ENCODE results near the gene PDSS2. TPM values are rescaled to one million over a fixed set of nuclear protein-coding genes. Genes with fewer than 3 reads are reported as not detected.

The PDSS2 gene
- total and polyA plus RNA-seq, 2 of the 4 experiments (the other 2 are of a cell fraction) = 8.6 to 9.2 TPM

DNA sequence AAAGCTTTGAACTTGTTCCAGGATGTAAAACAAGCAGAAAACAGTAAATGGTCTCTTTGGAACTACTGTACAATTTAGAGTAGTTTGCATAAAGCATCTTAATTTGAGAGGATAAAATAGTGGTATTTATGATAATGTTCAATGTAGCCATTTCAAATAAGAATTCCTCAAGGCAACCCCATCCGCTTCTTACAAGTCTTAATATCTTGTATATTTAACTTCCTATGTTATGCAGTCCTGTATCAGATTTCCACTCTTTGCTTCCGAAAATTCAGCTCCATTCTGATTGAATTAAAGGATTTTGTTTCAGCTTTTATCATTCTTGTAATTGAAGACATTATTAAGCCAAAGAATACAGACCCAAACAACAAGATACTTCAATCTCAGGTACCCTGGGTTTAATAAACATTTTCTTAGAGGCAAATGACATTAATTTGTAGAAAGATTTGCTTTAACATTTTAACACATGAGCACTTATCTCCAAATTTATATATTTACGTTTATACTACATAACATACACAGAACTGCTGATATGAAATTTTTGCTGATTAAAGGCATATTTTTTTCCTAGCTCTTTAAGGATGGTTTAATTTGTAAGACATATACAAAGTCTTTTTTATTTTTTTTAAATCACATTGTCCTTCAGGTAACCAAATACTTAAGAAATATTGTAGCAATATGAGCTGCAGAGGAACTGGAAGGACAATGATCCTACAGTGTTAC lies 213.0 kb downstream of the PDSS2 start:
- Histone ChIP-seq H2AK5ac (ENCODE audit: low read depth, low read length) (no peak overlapping the region), H2AK9ac (replicated peaks; ENCODE audit: low read depth, low read length, poor library complexity) (no peak overlapping the region), H4K20me1 (ENCODE audit: insufficient read depth, low read length) (no peaks in the 10 kb centered on the region), H3K4me1 (ENCODE audit: control insufficient read depth, insufficient read depth, low read length) (no peaks in the 10 kb centered on the region), H4K5ac (ENCODE audit: low read depth, low read length) (no peak overlapping the region), H3K9me1 (ENCODE audit: insufficient read depth, low read length) (no peaks in the 10 kb centered on the region), H3K4ac (ENCODE audit: low read depth, low read length) (no peak overlapping the region), H3K36me3 (ENCODE audit: control insufficient read depth, insufficient read depth, low read length) (no peaks in the 10 kb centered on the region), H3K18ac (ENCODE audit: low read depth, low read length) (no peak overlapping the region), H2BK15ac (ENCODE audit: low read depth, low read length) (no peak overlapping the region), H3K23ac (ENCODE audit: low read depth, low read length) (no peak overlapping the region), H3K9me3 (ENCODE audit: control insufficient read depth, insufficient read depth, low read length) (no peaks in the 10 kb centered on the region), H3K56ac (ENCODE audit: extremely low read depth, insufficient read depth, low read length) (no peak overlapping the region), H3K9ac (ENCODE audit: low read depth, low read length) (no peak overlapping the region), H3K79me1 (ENCODE audit: low read depth in 1 of 2, low read length in 2 of 2) (no peaks in the 10 kb centered on the region), H4K91ac (ENCODE audit: insufficient read depth, low read depth, low read length) (no peak overlapping the region), H3K14ac (replicated peaks; ENCODE audit: low read depth, low read length) (no peak overlapping the region), H2BK120ac (ENCODE audit: low read depth, low read length) (no peak overlapping the region), H3K4me3 (ENCODE audit: insufficient read depth, low read depth, low read length) (no peak overlapping the region), H4K8ac (ENCODE audit: low read depth in 2 of 2, low read length in 2 of 2) (no peak overlapping the region), H2BK5ac (ENCODE audit: low read depth, low read length, poor library complexity, severe bottlenecking) (no peak overlapping the region), H2AFZ (replicated peaks; ENCODE audit: low read length, poor library complexity) (no peak overlapping the region), H3K4me2 (ENCODE audit: low read depth, low read length) (no peak overlapping the region), H3K27me3 (ENCODE audit: control insufficient read depth, insufficient read depth, low read length) (no peaks in the 10 kb centered on the region), H2BK20ac (ENCODE audit: low read depth, low read length) (no peak overlapping the region), H3K27ac (ENCODE audit: insufficient read depth, low read length) (no peak overlapping the region)
- TF ChIP-seq FOS (IDR thresholded peaks at IDR 0.05; ENCODE audit: low read depth, low read length) = no peak
- TF ChIP-seq SMC3 (IDR thresholded peaks at IDR 0.05; ENCODE audit: low read depth, low read length) = no peak
- peak; percentile 46 for TF ChIP-seq MAFK (IDR thresholded peaks at IDR 0.05; ENCODE audit: low read depth, low read length)
- TF ChIP-seq, protein P1, sequence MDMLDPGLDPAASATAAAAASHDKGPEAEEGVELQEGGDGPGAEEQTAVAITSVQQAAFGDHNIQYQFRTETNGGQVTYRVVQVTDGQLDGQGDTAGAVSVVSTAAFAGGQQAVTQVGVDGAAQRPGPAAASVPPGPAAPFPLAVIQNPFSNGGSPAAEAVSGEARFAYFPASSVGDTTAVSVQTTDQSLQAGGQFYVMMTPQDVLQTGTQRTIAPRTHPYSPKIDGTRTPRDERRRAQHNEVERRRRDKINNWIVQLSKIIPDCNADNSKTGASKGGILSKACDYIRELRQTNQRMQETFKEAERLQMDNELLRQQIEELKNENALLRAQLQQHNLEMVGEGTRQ (IDR thresholded peaks at IDR 0.05; ENCODE audit: low read depth, low read length) = no peak
- no peak for ATAC-seq (ENCODE audit: low read depth)
- no TSS peak for BruUV-seq (replicated peaks)
- ChIA-PET CTCF (interaction anchor here (0.7 kb wide), 2 partner anchors 16 to 247 kb away, joined by 3 read pairs; no protein-coding TSS in a partner anchor), POLR2A (ENCODE audit: unreplicated experiment) (interaction anchor here (0.7 kb wide), 1 partner anchor 198 kb away, joined by 4 read pairs; no protein-coding TSS in a partner anchor)
- dilution Hi-C loops (cut with HindIII; ENCODE audit: low sequenced_read_pairs, unreplicated experiment) (no loop called here), in situ Hi-C loops (cut with MboI; ENCODE audit: low sequenced_read_pairs) (no loop called here), intact Hi-C loops (cut with micrococcal nuclease) (loop anchor here (5.0 kb wide), 1 partner anchor 211 kb away; the partner anchor contains the start of gene PDSS2)
- no peak for DNase-seq
- no CpG with 5 or more reads among the region's 3 CpGs for WGBS, 2 experiments (ENCODE audit: extremely low coverage in 2 of 2, insufficient read length in 1 of 2)

Measured in IMR-90 (cell line).